NAMALWA (cell line): ENCODE measurements around the gene MBOAT7.
"Not testable (repeated sequence)": the region's sequence is repeated elsewhere in the genome, so short reads cannot be mapped to it uniquely, and the experiment has no call there.

Experiments
- DNase-seq: peaks from one replicate; pipeline ENCODE4 v3.0.0-alpha.2; 2015; ENCODE audit warnings: low spot score

Gene MBOAT7

DNA sequence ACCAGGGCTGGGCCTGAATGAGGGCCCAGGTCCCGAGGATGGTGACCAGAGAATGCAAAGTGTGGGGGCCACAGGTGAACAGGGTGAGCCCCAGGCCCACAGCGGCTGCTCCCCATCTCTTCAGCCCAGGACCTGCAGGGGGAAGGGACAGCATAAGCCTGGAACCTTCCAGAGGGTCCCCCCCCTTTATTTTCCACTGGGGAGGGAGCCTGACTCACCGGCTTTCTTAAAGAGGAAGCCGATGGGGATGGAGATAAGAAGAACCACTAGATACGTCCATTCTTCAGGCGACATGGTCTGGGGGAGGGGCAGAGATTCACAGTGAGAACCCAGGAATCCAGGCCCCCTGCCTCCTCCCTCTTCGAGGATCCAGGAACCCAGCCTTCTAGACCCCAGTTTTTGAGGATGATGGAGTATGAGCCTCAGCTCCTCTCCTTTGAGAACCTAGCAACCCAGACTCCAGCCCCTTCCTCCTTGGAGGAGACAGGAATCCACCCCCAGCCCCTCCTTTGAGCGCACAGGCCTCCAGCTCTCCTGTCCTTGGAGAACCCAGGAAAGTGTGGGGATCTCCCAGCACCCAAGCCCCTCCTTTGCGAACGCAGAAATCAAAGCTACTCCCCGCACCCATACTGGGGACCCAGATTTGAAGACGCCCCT lies 1.0 kb downstream of the MBOAT7 start:
- DNase-seq, result peak; percentile 49

DNA sequence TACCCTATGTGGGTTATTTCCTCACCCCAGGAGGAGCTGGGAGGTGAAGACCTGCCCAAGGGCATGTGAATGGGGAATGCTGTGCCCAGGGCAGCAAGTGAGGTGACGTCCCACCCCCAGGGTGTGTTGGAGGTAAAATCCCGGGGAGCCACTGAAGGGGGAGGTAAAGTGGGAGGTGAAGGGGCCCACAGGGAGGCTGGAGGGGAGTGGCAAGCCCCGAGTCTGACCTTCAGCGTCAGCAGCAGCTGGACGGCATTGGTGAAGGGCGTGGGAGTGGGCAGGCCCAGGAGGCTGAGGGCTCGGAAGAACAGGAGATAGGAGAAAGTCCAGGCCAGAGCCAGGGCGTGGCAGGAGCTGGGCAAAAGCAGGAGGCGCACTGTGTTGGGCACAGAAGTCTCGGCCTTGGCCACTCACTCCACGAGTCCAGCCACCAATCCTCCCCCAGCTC lies 2.4 kb downstream of the MBOAT7 start:
- DNase-seq, result no peak

- DNase-seq, result no peak
These were observed 3.0 kb downstream of the MBOAT7 start for GRCh38 chr19:54186351-54186750.

DNA sequence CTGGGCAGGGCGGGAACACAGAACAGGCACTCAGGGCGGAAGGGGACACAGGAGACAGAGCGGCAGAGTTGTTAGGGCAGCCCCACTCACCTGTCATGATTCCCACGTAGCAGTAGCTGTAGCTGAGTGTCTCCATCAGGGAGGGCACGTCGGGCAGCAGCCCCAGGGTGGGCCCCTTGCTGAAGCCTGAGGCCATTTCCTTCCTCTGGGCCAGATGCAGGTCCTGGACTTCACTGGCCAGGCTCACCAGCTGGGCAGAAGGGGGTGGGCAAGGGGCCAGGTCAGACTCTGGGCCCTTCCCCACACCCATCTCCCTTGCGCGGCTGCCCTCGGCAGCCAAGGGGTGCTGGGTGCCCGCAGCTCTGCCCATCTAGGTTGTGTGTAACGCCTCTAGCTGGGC lies 5.9 kb downstream of the MBOAT7 start:
- no peak for DNase-seq

GRCh38 chr19:54181894-54182293 lies 7.5 kb downstream of the MBOAT7 start:
- not testable (repeated sequence) for DNase-seq

GRCh38 chr19:54180691-54181091 lies 8.7 kb downstream of the MBOAT7 start:
- no peak for DNase-seq

GRCh38 chr19:54179921-54180461 lies 9.4 kb downstream of the MBOAT7 start:
- DNase-seq, result peak; percentile 97

- DNase-seq, result no peak
These were observed 10.0 kb downstream of the MBOAT7 start for GRCh38 chr19:54179262-54179852.

GRCh38 chr19:54178581-54179261 lies 10.7 kb downstream of the MBOAT7 start:
- peak; percentile 67 for DNase-seq

- no peak for DNase-seq
These were observed 15.2 kb downstream of the MBOAT7 start for GRCh38 chr19:54173951-54174834.

DNA sequence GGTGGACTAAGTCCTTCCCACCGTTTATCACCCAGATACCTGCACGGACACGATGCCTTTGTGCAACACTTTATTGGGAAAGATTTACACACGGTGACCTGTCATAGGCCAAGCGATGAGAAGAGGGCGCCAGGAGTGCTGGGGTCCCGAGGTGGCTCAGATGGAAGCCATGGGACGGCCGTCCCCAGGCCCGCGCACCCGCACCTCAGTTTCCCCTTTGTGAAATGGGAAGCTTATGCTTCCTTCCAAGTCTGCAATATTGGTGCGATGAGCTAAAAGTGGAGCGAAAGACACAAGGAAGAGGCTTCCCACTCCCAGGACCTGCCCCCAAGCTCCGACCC lies 16.1 kb downstream of the MBOAT7 start:
- DNase-seq, result no peak

DNA sequence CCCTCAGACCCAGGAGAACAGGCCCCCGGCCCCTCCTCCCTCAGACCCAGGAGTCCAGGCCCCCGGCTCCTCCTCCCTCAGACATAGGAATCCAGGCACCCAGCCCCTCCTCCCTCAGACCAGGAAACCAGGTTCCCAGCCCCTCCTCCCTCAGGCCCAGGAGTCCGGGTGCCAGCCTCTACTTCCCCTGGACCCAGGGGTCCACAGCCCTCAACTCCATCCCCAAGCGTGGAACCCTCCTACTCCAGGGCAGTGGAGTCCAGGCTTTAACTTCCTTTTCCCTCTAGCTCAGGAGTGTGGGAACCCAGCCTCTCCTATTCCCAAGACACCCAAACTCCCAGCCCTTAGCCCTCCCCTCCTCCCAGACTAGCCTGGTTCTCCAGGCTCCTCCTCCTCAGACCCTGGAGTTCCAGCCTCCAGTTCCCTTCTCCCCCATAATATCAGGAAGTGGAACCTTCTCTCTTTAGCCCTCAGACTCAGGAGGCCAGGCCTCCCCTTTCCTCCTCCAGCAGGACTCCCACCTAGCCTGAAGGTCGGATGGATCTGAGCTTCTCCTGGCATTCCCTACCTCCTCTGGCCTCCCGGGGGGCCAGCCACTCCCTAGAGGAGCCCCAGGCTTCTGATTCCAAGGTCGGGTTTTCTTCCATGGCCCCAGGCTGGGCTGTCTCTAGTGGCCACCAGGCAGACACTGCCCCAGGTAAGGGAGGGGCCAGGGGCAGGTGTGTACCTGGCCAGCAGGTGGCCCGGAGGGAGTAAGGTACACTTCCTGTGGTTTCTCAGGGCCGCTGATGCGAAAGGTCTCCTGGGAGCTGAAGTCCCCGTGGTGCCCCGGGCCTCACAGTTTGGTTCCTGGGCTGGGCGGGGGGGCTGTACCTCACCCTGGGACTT lies 16.7 kb downstream of the MBOAT7 start, which contains the start of gene TMC4:
TSS of gene TMC4 (minus strand) at position 690 of the 888 bp plus-strand sequence. CDS start at position 647, 43 bp downstream.
- peak; percentile 39 for DNase-seq

DNA sequence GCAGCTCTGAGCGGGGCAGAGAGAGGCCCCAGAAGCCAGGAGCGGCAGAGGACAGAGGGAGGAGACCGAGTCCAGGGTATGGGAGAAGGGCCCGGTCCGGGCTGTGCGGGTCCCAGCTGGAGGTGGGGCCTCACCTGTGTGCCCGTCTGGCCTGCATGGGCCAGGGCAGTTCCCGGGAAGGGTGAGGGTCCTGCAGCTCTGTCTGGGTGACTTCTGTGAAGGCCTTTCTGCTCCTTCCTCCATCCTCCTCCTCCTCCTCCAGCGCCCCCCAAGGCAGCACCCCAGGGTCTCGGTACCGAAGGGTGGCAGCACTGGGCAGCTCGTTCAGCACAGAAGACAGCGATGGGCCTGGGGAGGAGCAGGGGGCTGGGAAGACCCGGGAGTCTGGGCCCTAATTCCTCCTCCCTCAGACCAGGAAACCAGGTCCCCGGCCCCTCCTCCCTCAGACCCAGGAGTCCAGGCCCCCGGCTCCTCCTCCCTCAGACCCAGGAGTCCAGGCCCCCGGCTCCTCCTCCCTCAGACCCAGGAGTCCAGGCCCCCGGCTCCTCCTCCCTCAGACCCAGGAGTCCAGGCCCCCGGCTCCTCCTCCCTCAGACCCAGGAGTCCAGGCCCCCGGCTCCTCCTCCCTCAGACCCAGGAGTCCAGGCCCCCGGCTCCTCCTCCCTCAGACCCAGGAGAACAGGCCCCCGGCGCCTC lies 17.5 kb downstream of the MBOAT7 start:
- not testable (repeated sequence) for DNase-seq

GRCh38 chr19:54169149-54169740 lies 20.1 kb downstream of the MBOAT7 start:
- DNase-seq, result no peak

DNA sequence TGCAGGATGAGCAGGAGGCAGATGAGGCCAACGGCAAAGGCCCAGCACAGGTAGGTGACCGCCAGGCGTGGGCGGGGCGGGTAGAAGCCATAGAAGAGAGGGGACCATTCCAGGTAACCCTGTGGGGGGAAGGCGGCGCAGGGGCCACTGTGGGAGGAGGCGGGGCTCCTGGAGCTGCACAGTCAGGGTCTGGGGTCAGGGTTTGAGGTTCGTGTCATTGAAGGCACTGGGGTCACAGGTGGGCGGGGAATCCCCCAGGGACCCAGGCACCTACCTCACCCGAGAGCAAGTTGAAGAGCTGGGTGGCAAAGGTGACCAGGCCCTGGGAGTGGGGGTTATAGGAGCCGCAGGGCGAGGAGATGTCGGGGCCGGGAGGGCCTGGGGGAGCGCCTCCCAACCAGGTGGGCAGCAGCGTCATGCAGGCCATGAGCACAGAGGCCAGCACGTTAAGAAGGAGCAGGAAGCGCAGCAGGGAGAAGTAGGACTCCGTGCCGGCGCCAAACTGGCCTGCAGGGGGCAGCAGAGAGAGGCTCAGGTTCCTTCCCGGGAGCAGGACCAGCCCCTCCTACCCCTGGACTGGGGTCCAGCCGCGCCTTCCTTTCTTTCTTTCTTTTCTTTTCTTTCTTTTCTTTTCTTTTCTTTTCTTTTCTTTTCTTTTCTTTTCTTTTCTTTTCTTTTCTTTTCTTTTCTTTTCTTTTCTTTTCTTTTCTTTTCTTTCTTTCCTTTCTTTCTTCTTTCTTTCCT lies 21.0 kb downstream of the MBOAT7 start:
- peak; percentile 87 for DNase-seq

- no peak for DNase-seq
These were observed 24.2 kb downstream of the MBOAT7 start for GRCh38 chr19:54165222-54165621.

- DNase-seq, result peak; percentile 44
These were observed 24.9 kb downstream of the MBOAT7 start for GRCh38 chr19:54164369-54165068.

DNA sequence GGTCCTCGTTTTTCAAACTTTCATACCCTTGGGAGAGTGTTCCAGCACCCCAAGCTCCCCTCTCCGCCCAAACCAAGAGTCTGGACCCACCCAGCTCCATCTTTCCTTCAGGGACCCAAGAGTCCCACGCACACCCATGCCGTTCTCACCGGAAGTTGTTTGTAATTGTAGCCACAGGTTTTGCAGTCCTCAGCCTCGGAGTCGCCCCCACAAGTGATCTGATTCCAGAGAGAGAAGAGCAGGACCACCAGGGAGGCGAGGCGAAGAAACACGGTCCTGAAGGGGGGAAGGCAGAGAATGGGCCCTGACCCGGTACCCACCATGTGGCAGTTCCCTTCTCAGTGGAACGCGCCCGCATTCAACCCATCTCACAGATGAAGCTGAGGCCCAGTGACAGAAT lies 26.5 kb downstream of the MBOAT7 start:
- no peak for DNase-seq
